ENCODE measurements around the gene METTL25.
A peak's percentile ranks its signal among the peaks of the same experiment; 100 is the strongest.

Gene METTL25

DNA sequence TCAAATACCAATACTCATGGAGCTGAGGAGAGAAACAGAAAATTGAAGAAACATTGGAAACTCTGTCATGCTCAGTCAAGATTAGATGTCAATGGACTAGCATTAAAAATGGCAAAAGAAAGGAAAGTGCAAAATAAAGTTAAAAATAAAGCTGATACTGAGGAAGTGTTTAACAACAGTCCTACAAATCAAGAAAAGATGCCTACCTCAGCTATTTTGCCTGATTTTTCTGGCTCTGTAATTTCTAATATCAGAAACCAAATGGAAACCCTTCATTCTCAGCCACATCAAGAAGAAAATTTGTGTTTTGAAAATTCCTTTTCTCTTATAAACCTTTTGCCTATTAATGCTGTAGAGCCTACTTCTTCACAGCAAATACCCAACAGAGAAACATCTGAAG lies 40.5 kb downstream of the METTL25 start:
- intact Hi-C loops (cut with DNase I): no loop called here
- no peak for DNase-seq

DNA sequence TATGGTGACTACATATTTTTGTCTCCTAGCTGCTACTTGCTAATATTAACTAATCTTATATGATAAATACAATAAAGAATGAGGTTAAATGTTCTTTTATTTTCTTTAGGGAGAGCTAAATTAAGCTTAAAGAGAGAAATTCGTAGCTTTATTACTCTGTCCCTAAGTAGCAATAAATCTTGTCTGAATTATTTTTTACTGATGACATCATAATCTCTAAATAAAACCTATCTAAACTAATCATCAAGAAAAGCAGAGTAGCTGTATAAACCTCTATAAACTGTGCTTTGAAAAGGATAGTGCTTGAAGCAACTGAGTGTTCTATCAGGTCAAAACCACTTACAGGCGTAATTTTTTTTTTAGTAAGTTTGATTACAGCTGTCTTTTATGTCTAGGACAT lies 42.5 kb downstream of the METTL25 start:
- no peak for DNase-seq
- intact Hi-C loops (cut with DNase I): no loop called here

DNA sequence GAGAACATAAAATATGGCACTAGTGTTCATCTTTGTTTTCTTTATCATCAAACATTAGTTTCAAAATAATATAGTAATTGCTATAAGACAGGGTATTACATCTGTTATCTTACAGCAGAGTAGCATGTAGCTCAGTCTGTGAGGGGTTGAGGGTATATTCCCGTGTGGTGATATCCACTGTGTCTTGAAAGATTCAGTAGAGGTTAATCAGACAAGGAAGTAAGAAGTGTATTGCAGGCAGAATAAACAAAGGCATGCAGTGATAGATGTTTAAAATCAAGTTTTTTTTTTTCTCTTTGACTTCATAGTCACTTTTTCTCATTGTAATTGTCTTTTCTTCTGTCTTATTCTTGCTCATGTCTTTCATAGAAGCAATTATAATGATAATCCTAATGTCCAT lies 48.3 kb downstream of the METTL25 start:
- intact Hi-C loops (cut with DNase I): no loop called here
- DNase-seq: no peak

DNA sequence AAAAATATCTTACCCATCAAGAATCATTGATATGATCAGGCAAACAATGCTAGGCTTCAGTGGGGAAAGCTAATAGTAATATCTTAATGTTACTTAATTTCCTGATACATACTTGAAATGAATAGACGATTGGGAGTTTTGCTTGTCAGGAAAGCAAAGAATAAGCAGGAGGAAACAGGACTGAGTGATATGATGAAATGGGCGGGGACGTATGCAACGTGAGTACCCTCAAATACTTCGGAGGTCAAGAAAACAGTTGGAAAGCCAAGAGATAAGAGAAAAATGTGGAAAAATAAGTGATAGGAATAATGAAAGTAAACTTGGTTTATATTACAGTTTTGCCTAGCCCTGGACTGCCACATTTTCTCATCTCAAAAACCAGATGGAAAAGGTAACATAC lies 49.2 kb downstream of the METTL25 start:
- DNase-seq: no peak
- intact Hi-C loops (cut with DNase I): no loop called here

DNA sequence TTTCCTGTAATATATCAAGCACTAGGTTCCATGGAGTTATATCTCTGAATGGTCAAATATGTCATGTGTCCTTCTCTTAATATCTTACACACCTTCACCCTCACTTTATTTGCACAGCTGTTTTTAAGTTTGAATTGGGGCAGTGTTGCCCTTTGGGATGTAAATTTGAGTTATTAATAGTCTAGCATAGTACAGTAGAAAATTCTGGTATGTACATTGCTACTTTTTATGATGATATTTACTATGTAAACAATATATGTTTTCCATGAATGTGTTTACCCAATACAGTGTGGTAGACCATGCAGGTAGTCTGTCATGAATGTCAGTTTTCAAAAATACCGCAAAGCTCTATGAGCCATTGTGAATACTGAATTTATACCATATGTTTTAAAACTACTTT lies 50.5 kb downstream of the METTL25 start:
- intact Hi-C loops (cut with DNase I): no loop called here
- no peak for DNase-seq

DNA sequence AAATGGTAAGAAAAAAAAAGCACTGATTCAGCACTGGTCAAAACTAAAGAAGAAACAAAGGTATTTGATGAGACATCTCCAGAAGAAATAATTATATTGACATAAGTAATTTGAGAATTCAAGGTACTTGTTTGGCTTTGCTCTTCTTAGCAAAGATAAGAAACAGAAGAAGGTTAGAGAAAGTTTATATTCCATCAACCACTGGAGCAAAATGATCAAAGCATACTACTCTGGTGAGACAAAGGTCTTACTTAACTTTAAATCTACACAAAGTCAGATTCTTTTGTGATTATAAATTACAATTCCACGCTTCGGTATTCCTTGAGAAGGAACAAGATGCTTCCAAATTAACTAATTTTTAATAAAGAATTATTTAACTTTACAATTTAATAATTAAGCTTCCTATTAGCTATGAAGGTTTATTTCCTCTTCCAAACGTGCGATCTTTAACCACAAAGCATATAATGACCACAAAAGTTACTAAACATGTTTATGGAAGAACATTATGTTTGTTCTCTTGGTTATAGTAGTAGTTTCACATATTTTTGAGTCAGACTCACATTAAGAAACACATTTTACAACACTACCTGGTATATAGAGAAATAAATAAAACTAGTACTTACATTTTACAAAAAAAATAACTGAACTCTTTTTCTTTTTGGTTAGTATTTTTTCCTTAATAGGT lies 53.4 kb downstream of the METTL25 start:
- DNase-seq: no peak
- intact Hi-C loops (cut with DNase I): no loop called here

DNA sequence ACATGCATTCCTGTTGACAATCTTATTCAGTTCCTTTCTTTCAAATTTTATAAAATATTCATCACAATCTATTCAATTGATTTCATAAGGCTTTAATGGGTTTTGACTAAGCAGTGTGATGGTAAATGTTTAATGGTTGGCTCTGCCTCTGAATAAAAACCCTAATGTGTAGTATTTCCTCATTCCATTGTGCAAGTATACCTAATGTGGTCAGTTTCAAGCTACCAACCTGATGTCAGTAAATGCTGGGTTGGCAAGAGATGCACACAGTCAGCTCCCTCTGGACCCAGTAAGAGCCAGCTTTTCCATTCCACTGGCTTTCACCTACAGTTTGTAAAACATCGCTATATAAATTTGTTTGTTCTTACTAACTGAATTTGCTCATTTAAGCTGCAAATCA lies 53.9 kb downstream of the METTL25 start:
- DNase-seq: no peak
- intact Hi-C loops (cut with DNase I): no loop called here

DNA sequence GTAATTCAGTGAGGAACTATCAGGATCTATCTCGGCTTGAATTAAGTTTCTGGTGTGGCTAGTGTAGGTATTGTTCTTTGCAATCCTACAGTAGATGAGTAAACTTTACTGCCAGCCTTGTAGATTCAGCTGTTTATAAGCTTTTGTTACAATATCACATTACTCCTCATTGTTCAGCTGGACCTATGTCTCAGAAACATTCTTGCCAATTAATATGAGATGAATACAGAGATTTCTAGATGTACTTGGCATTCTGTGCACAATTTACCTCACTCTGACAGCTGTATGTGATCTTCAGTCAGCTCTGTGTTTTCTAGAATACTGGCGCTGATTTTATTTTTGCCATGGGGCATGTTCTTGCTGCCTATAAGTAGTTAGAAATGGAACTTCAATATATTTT lies 55.7 kb downstream of the METTL25 start:
- DNase-seq: peak in 1 of 42 donors; percentile 2
- intact Hi-C loops (cut with DNase I): no loop called here

DNA sequence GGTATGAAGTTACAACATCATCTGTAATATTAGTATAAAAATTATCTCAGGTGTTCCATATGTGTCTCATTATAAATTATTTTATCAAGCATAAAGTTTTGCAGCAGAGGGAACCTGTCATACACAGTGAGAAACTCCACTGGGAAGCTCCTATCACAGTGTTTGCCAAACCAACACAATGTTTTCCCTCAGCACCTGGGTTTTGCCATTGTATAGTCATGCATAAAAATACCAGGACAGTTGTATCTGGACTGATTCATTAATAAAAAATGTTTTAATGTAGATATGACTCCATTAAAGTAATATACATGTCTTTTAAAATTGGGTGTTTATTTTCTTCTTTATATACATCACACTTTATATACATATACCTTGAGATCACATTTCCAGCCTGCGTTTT lies 56.6 kb downstream of the METTL25 start:
- intact Hi-C loops (cut with DNase I): no loop called here
- no peak for DNase-seq

DNA sequence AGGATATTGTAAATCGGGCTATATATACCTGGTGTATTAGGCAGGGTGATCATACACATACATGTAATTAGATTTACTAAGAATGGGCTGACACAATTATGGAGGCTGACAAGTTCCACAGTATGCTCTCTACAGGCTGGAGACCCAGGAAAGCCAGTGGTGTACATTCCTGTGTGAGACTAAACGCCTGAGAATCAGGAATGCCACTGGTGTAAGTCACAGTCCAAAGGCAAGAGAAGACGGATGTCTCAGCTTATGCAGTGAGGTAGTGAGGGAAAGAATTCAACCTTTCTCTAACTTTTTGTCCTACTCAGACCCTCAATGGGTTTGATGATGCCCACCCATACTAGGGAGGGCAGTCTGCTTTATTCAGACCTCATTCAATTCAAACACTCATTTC lies 57.1 kb downstream of the METTL25 start:
- no peak for DNase-seq
- intact Hi-C loops (cut with DNase I): no loop called here

DNA sequence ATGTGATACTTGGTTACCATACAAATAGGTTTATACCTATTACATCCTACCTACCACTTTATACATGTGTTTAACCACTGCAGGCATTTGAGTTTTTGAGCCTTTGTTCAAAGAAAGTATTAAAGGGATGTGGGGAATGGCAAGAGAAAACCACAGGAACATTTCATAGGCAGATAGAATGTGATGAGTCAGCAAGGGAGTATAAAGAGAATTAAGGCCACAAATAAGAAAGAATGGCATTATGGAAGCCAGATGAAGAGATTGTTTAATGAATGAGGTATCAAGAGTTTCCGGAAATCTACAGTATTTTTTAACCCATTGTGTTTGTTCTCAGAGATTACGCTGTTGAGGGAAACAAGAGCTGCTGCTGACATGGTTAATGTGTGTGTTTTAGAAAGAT lies 66.9 kb downstream of the METTL25 start:
- intact Hi-C loops (cut with DNase I): no loop called here
- DNase-seq: no peak

DNA sequence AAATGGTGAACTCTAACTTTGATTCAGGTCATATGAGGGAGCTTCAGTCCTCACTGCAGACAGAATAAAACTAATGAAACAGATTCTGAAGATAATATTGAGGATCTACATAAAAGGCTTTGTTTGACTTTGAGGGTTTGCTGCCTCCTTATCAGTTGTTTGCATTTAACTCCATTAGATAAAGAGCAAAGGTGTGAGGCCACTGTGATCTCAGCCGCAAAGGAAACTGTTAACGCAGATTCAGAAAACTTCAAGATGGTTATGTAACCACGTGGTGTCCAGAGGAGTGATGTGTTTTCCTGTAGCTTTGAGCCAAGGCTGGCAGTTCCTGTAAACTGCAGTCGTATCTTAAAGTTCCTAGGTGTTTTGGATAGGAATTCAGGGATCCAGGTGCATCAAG lies 67.8 kb downstream of the METTL25 start:
- DNase-seq: no peak

DNA sequence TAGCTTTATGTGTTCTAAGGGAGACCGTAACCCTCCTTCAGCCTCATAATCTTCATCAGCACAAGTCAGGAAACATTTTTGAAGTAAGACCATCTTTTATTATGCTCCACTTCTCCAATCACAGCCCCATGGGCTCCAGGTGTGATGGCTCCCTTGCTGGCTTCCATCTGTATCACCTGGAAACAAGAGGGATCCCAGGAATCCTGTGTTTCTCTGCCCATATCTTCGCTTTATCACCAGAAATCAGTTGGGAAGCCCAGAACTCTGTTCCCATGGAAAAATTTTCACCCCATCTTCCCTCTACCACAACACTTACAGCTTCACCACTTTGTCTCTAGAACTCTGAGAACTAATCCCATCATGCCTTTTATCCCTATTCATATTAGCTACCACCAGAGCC lies 68.3 kb downstream of the METTL25 start:
- intact Hi-C loops (cut with DNase I): no loop called here
- no peak for DNase-seq

More for the DNA sequence above, 67.8 kb downstream of the METTL25 start:
- intact Hi-C loops (cut with DNase I): no loop called here

DNA sequence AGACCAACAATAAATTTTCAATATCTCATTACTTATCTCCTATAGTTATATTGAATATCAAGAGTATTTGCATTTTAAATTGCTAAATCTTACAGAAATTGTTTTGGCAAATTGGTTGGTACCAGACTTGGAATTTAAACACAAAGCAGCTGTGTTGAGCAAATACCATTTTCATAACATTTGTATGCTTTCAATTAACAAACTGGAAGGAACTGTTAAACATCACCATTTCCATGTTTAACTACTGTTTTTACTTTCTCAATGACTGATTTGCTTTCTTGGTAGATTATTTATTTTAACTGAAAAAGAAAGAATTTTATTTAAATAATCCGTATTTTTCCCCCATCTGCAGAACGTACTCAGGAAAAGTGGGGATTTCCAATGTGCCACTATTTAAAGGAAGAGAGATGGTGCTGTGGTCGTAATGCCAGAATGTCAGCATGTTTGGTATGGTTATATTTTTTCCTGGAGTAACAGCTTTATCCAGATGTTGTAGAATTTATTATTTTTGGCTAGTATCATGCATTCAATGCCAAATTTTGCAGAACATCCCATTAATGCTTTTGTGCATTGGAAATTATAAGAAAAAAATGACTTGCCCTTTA lies 72.3 kb downstream of the METTL25 start:
- DNase-seq: no peak
- intact Hi-C loops (cut with DNase I): no loop called here

DNA sequence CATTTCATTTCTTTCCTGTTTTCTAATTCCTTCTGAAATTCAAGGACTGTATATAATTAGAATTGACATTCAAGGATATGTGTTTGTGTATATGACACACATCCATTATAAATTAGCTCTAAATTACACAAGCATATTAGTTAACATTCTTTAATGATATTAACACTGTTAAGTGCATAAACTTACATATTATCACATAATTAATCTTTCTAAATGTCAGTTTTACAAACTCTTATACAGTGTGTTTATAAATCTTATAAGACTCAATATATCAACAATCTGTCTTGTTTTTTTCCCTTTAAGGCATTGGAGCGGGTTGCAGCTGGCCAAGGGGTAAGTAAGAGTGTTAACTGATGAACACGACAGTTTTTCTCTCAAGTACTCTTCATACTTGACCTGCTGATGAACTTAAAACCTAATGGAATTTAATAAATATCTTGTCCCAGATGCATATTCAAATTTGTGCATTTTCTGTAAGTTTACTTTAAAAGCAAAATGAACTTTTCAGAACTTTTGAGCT lies 76.1 kb downstream of the METTL25 start:
- no peak for DNase-seq
- intact Hi-C loops (cut with DNase I): no loop called here

DNA sequence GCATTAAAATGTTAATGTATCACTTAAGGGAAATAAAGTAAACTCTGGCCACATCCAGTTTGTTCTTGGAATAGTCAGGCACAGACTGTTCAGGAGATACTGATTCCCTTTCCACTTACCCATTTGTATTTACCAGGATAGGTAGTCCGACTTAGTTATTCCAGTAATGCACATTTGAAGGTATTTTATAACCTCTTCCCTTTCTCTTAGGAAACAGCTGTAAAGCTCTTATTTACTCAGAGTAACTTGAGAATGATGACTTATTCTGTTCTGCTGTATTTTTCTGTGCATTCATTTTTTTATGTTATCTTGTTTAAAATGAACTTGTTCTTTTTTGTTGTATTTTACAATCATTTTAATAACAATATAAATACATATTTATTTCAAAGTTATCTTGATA lies 78.0 kb downstream of the METTL25 start:
- intact Hi-C loops (cut with DNase I): no loop called here
- no peak for DNase-seq

DNA sequence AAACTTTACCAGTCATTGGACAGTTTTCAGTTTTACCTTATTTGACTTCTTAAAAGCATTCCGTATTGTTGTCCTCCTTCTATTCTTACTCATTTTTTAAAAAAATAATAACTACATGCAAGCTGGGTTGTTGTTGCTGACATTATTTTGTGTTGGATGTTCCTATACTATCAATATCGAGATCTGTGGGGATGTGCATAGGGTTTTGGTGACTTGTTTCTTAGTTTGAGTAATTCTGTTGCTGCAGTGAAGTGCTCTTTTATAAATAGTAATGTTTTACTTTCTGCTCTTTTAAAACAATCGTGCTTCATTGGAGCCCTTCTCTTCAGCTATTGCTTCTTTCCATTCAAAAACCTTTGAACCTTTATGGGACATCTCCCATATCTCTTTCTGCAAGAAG lies 79.4 kb downstream of the METTL25 start:
- intact Hi-C loops (cut with DNase I): no loop called here
- DNase-seq: no peak

DNA sequence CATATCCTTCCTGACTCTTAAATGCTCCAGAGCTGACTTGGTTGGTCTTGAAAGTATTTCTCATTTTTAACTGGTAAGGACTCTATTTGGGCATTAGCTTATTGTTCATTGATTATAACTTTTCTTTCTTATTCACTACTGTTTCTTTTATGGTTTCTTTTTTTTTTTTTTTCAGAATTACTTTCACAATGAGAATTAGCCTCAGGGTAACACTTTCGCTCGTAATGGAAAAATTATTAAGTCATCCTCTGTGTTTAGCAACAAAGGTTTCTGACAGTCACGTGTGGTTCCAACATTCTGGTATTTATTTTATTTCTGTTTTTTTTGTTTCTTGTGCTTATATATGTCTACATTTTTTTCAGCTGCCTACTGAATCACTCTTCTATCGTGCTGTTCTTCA lies 80.0 kb downstream of the METTL25 start:
- no peak for DNase-seq
- intact Hi-C loops (cut with DNase I): no loop called here

DNA sequence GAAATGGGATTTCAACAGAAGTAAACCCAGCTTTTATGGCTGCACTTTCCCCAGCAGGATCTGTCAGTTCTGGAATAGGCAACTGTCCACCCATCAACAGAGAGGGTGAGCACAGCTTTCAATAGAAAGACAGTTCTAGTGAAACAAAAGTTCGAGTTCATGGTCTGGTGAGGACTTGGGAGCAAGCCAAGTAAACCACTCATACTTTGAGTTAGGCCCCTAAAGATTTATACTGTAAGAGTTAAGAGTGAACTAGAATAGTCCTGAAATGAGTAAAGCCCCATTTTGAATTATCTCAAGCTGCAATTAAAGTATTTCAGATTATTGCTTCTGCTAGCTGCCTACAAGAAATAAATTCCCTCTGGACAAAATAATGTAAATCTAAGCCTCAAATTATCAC lies 82.6 kb downstream of the METTL25 start:
- intact Hi-C loops (cut with DNase I): no loop called here
- DNase-seq: no peak

DNA sequence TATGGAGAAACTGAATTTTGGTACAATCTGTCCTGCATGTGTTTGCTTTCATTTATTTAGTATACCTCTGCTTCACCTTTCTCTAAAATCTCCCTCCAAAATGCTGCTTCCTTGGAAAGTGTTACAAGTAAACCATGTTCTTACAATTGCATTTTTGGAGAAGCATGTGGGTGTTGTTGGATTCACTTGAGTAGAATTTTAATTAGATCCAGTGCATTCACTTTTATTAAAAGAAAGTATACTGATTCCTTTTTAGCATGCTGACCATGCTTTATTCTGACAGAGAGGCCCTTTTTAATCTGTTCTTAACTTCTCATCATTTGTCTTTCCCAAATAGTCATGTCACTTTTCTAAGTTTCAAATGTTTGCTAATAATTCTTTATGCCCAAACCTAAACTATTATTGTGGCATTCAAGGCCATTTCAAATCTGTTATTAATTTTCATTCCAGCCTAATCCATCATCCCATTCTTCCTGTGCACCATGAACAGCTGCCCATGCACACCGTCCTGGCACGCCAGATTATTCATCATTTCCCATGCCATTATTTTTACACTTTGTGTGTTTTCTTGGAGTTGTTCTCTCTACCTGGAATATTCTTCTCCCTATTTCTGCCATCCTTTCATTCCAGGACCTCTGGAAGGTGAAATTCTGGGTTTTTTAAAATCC lies 90.7 kb downstream of the METTL25 start:
- intact Hi-C loops (cut with DNase I): no loop called here
- DNase-seq: no peak

DNA sequence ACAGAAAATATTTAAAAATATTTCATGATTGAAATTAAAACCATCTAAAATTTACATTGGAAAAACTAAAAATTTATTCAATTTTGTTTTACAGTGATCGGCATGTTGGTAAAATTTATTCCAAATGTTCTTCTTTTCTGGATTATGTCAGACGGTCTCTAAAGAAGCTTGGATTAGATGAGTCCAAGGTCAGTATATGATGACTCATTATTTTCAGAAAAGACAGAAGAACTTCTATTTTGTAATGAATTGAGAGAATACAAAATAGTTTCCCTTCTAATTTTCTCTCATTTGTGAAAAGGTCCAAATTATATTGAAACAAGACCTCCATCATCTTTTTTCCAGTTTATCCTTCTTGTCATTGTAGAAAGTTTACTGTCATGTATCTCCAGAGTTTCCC lies 98.3 kb downstream of the METTL25 start:
- DNase-seq: no peak
- intact Hi-C loops (cut with DNase I): no loop called here
